ENCODE results near the gene EEF1A2. TPM values are rescaled to one million over a fixed set of nuclear protein-coding genes. Genes with fewer than 3 reads are reported as not detected.

EEF1A2 gene
- total and polyA plus RNA-seq, 2 donors (not counting 3 experiments of a cell fraction or from before 2014, with no cell fraction given): 2.7 to 3.4 TPM

DNA sequence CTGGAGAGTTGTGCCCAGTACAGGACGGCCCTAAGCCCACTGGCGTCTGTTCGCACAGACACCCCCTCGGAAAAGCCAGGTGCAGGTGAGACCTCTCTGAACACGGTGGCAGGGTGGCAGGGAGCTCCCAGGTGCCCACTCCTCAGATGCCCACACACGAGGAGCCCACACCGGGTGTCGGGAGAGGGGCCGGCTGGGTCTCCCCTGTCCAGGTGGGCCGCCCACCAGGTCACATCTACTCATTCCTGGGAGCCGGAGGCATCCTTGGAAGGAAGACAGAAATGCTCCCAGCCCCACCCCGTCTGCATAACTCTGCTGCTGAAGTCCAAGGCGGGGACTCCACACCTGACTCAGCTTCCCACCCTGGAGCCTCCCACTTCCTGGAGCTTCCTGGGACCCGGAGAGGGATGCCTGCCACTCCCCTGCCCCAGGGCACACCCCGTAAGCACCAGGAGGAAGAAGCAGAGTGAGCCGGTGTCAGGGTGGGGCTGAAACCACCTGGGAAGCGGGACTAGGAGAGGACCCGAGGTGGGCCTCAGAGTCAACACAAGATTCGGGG is 46.2 kb upstream of the EEF1A2 start:
- intact Hi-C loops (cut with micrococcal nuclease) (no loop called here), dilution Hi-C loops (cut with MboI; ENCODE audit: extremely low pct_ligation_motif_present, low sequenced_read_pairs) (no loop called here)
- no peak for TF ChIP-seq JUN (IDR thresholded peaks at IDR 0.05; ENCODE audit: borderline replicate concordance, insufficient read depth, insufficient read length, low read depth)
- no peak for TF ChIP-seq POLR2AphosphoS5 (IDR thresholded peaks at IDR 0.05; ENCODE audit: insufficient read depth, low read depth, low read length)
- TF ChIP-seq, protein P1, sequence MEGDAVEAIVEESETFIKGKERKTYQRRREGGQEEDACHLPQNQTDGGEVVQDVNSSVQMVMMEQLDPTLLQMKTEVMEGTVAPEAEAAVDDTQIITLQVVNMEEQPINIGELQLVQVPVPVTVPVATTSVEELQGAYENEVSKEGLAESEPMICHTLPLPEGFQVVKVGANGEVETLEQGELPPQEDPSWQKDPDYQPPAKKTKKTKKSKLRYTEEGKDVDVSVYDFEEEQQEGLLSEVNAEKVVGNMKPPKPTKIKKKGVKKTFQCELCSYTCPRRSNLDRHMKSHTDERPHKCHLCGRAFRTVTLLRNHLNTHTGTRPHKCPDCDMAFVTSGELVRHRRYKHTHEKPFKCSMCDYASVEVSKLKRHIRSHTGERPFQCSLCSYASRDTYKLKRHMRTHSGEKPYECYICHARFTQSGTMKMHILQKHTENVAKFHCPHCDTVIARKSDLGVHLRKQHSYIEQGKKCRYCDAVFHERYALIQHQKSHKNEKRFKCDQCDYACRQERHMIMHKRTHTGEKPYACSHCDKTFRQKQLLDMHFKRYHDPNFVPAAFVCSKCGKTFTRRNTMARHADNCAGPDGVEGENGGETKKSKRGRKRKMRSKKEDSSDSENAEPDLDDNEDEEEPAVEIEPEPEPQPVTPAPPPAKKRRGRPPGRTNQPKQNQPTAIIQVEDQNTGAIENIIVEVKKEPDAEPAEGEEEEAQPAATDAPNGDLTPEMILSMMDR (IDR thresholded peaks at IDR 0.05; ENCODE audit: extremely low read depth in 1 of 2, insufficient read depth in 1 of 2, low read depth in 1 of 2, low read length in 2 of 2): no peak
- TF ChIP-seq, protein P2, sequence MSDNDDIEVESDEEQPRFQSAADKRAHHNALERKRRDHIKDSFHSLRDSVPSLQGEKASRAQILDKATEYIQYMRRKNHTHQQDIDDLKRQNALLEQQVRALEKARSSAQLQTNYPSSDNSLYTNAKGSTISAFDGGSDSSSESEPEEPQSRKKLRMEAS (IDR thresholded peaks at IDR 0.05; ENCODE audit: insufficient read depth, insufficient read length): no peak
- TF ChIP-seq FOS (IDR thresholded peaks at IDR 0.05; ENCODE audit: borderline replicate concordance, insufficient read depth, low read length): no peak
- TF ChIP-seq MYC (IDR thresholded peaks at IDR 0.05; ENCODE audit: low read depth, low read length): no peak
- TF ChIP-seq EZH2 (IDR thresholded peaks at IDR 0.05; ENCODE audit: borderline replicate concordance, low read depth, low read length, severe bottlenecking): no peak
- no peak for TF ChIP-seq POLR2A (IDR thresholded peaks at IDR 0.05; ENCODE audit: low read depth, low read length)
- no peak for TF ChIP-seq GATA2 (IDR thresholded peaks at IDR 0.05; ENCODE audit: insufficient read depth, insufficient read length, low read depth, low read length)
- Histone ChIP-seq H3K27ac (ENCODE audit: insufficient read depth, low read depth, low read length) (no peak overlapping the region), H3K27me3 (ENCODE audit: control insufficient read depth in 2 of 2, insufficient read depth in 2 of 2, low read length in 2 of 2) (no peaks in the 10 kb centered on the region), H3K9me3 (replicated peaks; ENCODE audit: control insufficient read depth, insufficient read depth, low read length) (no peaks in the 10 kb centered on the region), H3K9me1 (replicated peaks; ENCODE audit: control insufficient read depth, extremely low read depth, insufficient read depth, low read length) (no peaks in the 10 kb centered on the region), H3K9ac (replicated peaks; ENCODE audit: extremely low read depth, insufficient read depth, low read length) (no peak overlapping the region), H3K36me3 (ENCODE audit: control insufficient read depth in 2 of 2, extremely low read depth in 1 of 2, insufficient read depth in 2 of 2, low read length in 2 of 2) (no peaks in the 10 kb centered on the region), H3K4me2 (ENCODE audit: insufficient read depth, low read length) (no peak overlapping the region), H3K4me1 (ENCODE audit: control insufficient read depth, extremely low read depth, insufficient read depth, low read length) (no peaks in the 10 kb centered on the region), H2AFZ (ENCODE audit: low read depth, low read length) (no peak overlapping the region), H4K20me1 (replicated peaks; ENCODE audit: control insufficient read depth, extremely low read depth, insufficient read depth, low read length) (no peaks in the 10 kb centered on the region), H3K79me2 (ENCODE audit: control insufficient read depth, insufficient read depth, low read length) (no peaks in the 10 kb centered on the region), H3K4me3 (replicated peaks in 1 of 3; ENCODE audit: insufficient read depth in 1 of 3, low read depth in 1 of 3, low read length in 3 of 3) (no peak overlapping the region)
- ChIA-PET POLR2A (no interaction called here), CTCF (no interaction called here)
- FAIRE-seq: no peak
- BruUV-seq (replicated peaks): no TSS peak
- DNase-seq (ENCODE audit: low read depth, low spot score): no peak

All from endothelial cell of umbilical vein (primary cell).